ENCODE measurements around the gene SPATS2.

DNA sequence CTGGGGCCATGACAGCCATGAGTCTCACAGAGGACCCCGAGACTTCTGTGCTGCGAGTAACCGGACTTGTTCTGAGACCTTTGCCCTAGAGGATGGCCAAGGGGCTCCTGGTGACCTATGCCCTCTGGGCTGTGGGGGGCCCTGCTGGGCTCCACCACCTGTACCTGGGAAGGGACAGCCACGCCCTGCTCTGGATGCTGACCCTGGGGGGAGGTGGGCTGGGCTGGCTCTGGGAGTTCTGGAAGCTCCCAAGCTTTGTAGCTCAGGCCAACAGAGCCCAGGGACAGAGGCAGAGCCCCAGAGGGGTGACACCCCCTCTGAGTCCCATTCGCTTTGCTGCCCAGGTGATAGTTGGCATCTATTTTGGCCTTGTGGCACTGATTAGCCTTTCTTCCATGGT is 18.5 kb upstream of the SPATS2 start:
- TF ChIP-seq POLR2A (IDR thresholded peaks at IDR 0.05) = no peak
- TF ChIP-seq, protein P1, sequence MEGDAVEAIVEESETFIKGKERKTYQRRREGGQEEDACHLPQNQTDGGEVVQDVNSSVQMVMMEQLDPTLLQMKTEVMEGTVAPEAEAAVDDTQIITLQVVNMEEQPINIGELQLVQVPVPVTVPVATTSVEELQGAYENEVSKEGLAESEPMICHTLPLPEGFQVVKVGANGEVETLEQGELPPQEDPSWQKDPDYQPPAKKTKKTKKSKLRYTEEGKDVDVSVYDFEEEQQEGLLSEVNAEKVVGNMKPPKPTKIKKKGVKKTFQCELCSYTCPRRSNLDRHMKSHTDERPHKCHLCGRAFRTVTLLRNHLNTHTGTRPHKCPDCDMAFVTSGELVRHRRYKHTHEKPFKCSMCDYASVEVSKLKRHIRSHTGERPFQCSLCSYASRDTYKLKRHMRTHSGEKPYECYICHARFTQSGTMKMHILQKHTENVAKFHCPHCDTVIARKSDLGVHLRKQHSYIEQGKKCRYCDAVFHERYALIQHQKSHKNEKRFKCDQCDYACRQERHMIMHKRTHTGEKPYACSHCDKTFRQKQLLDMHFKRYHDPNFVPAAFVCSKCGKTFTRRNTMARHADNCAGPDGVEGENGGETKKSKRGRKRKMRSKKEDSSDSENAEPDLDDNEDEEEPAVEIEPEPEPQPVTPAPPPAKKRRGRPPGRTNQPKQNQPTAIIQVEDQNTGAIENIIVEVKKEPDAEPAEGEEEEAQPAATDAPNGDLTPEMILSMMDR (IDR thresholded peaks at IDR 0.05) = no peak

Data from testis (tissue), 2 donors.